Measurements from ENCODE around the gene PPP2R5C. TPM values are rescaled to one million over a fixed set of nuclear protein-coding genes. Genes with fewer than 3 reads are reported as not detected.
A peak's percentile ranks its signal among the peaks of the same experiment; 100 is the strongest.

PPP2R5C gene
- total and polyA plus RNA-seq, 9 of the 15 experiments (the other 6 are each of a cell fraction or from before 2014, with no cell fraction given): 284 to 617 (median 395) TPM

GRCh38 chr14:101761032-101761880, at the start of gene PPP2R5C (continued):
- TF ChIP-seq MGA (IDR thresholded peaks at IDR 0.05) (peak; percentile 82), JUND (IDR thresholded peaks at IDR 0.05; ENCODE audit: borderline replicate concordance, low read depth, low read length) (no peak), JUND (tag; IDR thresholded peaks at IDR 0.05; ENCODE audit: borderline replicate concordance, low read depth, low read length) (no peak), TARDBP (IDR thresholded peaks at IDR 0.05) (no peak), CREM (IDR thresholded peaks at IDR 0.05; ENCODE audit: low read depth) (peak; percentile 46), FOSL1 (tag; conservative IDR thresholded peaks at IDR 0.05) (no peak), ZNF740 (CRISPR knock-in tag; IDR thresholded peaks at IDR 0.05) (0 out of 2 replicates have a peak, but pooled peaks have one; percentile 61), ZNF740 (tag; IDR thresholded peaks at IDR 0.05) (0 out of 4 replicates have a peak, but pooled peaks of 1 of the 2 experiments have one; percentile 49)
